K562 (cell line): ENCODE data around the gene ABCG5.

Experiments
- GABPB1 ChIP-seq: sonication (generic); formaldehyde crosslinking; IDR thresholded peaks from 2 replicates; pipeline ENCODE4 v1.8.0; 2022; ENCODE audit warnings: mild to moderate bottlenecking, missing genetic modification reagents
- GATA2 ChIP-seq: sonication (generic); formaldehyde crosslinking; IDR thresholded peaks from 2 replicates; pipeline ENCODE4 v1.4.0; 2020; ENCODE audit warnings: mild to moderate bottlenecking, missing genetic modification reagents
- HMG20B ChIP-seq: fragments of 250-450 bp; sonication (Bioruptor Pico); IDR thresholded peaks from 2 replicates; pipeline ENCODE4 v1.5.0; 2021; ENCODE audit warnings: mild to moderate bottlenecking
- NCOA2 ChIP-seq, 2 experiments: fragments of 450-650 bp; IDR thresholded peaks; 2 replicates each; pipeline ENCODE4 v1.6.1; 2018; ENCODE audit warnings: mild to moderate bottlenecking in 2 of 2, moderate library complexity in 1 of 2; ENCODE audit not compliant: partially characterized antibody in 2 of 2
- NCOA4 ChIP-seq: fragments of 450-650 bp; IDR thresholded peaks from 2 replicates; pipeline ENCODE4 v1.6.1; 2018; ENCODE audit warnings: mild to moderate bottlenecking; ENCODE audit not compliant: partially characterized antibody
- POLR2G ChIP-seq: fragments of 200-400 bp; formaldehyde crosslinking; IDR thresholded peaks from 2 replicates; pipeline ENCODE4 v1.6.1; 2017; ENCODE audit warnings: low read depth, mild to moderate bottlenecking, antibody characterized with exemption, low read length, moderate library complexity
- TCFL5 ChIP-seq: fragments of 250-450 bp; sonication (Bioruptor Pico); conservative IDR thresholded peaks from 2 replicates; pipeline ENCODE4 v1.6.1; 2021; ENCODE audit warnings: mild to moderate bottlenecking, moderate library complexity, matching md5 sums
- ZNF431 ChIP-seq: sonication (generic); formaldehyde crosslinking; IDR thresholded peaks from 2 replicates; pipeline ENCODE4 v1.8.0; 2022; ENCODE audit warnings: mild to moderate bottlenecking, missing genetic modification reagents
- ZNF77 ChIP-seq: fragments of 250-450 bp; sonication (Bioruptor Pico); IDR thresholded peaks from 2 replicates; pipeline ENCODE4 v1.5.0; 2020

- no peak for TF ChIP-seq TCFL5 (CRISPR knock-in tag)
- no peak for TF ChIP-seq NCOA2 (IDR thresholded peaks at IDR 0.05; ENCODE audit: partially characterized antibody in 2 of 2)
- no peak for TF ChIP-seq HMG20B (CRISPR knock-in tag)
- TF ChIP-seq ZNF77 (CRISPR knock-in tag): no peak
- no peak for TF ChIP-seq GATA2 (CRISPR knock-in tag)
- TF ChIP-seq POLR2G: no peak
- TF ChIP-seq GABPB1 (CRISPR knock-in tag): no peak
- no peak for TF ChIP-seq NCOA4
- no peak for TF ChIP-seq ZNF431 (CRISPR knock-in tag)
Observed at GRCh38 chr2:43852196-43852730, 13.6 kb upstream of the ABCG5 start.
